Islet precursor cell (in vitro differentiated cells): ENCODE results near the gene BBS4.
"Not testable (repeated sequence)": the region's sequence is repeated elsewhere in the genome, so short reads cannot be mapped to it uniquely, and the experiment has no call there.

ENCODE experiments used
- DNase-seq: peaks from one replicate; pipeline ENCODE4 v3.0.0-alpha.2; 2018

The BBS4 gene

GRCh38 chr15:72685925-72686794, at the start of gene BBS4, which contains the start of gene HIGD2B:
BBS4 (plus strand) TSS chr15:72686207; CDS start chr15:72686228, 21 bp downstream.
HIGD2B (minus strand) TSS chr15:72686182; CDS start chr15:72676374, 9,808 bp downstream.
- DNase-seq, result peak; percentile 99

GRCh38 chr15:72636519-72637282, 49.3 kb upstream of the BBS4 start:
- peak; percentile 83 for DNase-seq

GRCh38 chr15:72639759-72640483, 46.1 kb upstream of the BBS4 start:
- not testable (repeated sequence) for DNase-seq

GRCh38 chr15:72642271-72642670, 43.7 kb upstream of the BBS4 start:
- not testable (repeated sequence) for DNase-seq

GRCh38 chr15:72648631-72649253, 37.3 kb upstream of the BBS4 start:
- DNase-seq, result not testable (repeated sequence)

- not testable (repeated sequence) for DNase-seq
Observed at GRCh38 chr15:72654397-72654796, 31.6 kb upstream of the BBS4 start, which contains the start of gene GOLGA6B. GOLGA6B (plus strand) TSS chr15:72654697; CDS start chr15:72654738, 41 bp downstream.

- DNase-seq, result not testable (repeated sequence)
Observed at GRCh38 chr15:72656014-72656413, 30.0 kb upstream of the BBS4 start.

- not testable (repeated sequence) for DNase-seq
Observed at GRCh38 chr15:72661081-72661480, 24.9 kb upstream of the BBS4 start.

DNA sequence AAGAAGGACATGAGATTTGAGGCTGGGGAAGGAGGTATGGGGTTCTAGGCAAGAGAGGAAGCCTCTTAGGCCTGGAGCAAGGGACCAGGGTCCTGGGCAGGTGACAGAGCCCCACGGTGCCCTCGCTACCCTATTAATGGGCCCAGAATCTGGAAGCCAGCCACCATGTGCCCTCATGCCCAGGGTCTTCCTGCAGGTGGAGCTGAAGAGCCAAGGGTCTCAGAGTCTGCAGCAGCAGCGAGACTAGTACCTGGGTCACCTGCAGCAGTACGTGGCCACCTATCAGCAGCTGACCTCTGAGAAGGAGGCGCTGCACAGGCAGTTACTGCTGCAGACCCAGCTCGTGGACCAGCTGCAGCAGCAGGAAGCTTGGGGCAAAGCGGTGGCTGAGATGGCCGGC, 22.1 kb upstream of the BBS4 start:
- not testable (repeated sequence) for DNase-seq

DNA sequence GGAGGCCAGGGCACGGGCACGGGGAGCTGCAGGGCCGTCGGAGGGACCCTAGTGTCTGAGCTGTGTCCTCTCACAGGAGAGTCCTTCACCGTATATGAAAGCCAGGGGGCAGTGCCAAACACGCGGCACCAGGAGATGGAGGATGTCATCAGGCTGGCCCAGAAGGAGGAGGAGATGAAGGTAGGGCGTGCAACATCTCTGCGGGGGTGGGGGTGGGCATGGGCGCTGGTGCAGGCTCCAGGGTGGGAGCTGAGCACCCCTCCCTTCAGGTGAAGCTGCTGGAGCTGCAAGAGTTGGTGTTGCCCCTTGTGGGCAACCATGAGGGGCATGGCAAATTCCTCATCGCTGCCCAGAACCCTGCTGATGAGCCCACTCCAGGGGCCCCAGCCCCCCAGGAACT, 20.3 kb upstream of the BBS4 start:
- not testable (repeated sequence) for DNase-seq

- DNase-seq, result not testable (repeated sequence)
Observed at GRCh38 chr15:72669803-72670202, 16.2 kb upstream of the BBS4 start.

- DNase-seq, result peak; percentile 95
Observed at GRCh38 chr15:72670656-72671352, 15.2 kb upstream of the BBS4 start.

- no peak for DNase-seq
Observed at GRCh38 chr15:72671525-72671924, 14.5 kb upstream of the BBS4 start.

DNA sequence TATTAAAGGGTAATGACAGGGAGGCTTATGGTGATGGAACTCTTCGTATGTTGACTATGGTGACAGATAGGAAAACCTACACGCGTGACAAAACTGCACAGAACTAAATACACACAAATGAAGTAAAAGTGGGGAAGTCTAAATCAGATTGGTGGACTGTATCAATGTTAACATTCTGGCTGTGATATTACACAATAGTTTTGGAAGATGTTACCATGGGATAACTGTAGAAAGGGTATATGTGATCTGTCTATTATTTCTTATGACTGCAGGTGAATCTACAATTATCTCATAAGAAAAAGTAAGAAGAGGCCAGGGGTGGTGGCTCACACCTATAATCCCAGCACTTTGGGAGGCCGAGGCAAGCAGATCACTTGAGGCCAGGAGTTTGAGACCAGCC, 9.2 kb upstream of the BBS4 start:
- DNase-seq, result no peak

DNA sequence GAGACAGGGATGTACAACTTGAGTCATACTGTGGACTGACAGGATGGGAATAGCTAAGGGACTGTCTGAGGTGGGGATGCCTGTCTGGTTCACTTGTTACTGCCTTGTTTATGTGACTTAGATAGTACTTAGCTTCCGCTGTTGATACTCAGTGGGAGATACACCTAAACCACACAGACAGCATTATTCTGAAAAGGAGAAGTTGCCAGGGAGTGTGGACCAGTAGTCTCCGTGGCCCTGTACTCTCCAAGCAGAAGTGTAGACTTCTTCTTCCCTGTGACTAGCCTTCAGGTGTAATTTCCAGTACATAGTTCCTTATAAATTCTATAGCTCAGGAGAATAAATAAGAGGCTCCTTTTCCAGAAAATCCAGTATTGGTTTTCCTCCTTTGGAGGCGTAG, 5.1 kb upstream of the BBS4 start:
- no peak for DNase-seq

GRCh38 chr15:72682772-72683171, 3.2 kb upstream of the BBS4 start:
- DNase-seq, result no peak

DNA sequence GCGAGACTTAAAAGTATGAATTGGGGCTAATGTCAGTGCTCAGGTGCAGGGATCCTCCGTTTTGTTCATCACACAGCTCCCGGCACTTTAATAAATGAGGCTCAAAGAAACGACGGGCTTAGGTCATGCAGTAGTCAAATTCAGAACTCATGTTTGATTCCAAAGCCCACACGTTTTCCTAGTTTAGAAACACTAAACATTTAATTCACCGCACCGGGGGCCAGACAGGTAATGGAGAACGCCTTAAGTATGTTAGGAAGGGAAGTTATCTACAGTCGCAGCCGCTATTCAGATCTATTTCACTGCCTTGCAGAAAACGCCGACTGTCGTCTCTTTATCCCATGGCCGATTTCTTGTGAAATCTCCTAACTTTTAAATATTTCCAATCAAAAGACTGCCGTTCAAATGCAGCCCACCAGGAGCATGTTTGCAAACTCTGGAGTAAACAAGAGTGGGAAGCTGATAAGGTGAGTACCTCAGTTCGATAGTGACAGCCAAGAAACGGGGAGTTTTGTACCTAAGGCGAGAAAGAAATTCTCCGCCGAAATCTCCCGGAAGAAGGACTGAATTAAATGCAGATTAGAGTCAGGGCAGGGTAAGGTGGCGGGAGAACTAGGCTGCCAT, 594 bp upstream of the BBS4 start:
- no peak for DNase-seq

DNA sequence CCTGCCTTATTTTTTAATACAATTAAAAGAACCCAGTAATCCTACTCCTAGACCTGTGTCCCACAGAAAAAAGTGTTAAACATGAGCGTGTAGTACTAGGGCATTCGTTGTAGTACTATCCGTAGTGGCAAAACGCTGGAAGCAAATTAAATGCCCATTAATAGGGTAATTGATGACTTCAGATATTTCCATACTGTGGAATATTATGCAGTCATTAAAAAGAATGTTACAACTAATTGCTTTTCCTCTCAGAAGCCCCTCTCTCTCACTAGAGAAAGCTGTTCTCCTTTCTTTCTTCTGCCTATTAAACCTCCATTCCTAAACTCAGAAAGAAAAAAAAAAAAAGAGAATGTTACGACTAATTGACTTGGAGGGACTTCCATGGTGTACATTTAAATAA, 2.7 kb downstream of the BBS4 start:
- DNase-seq, result no peak

DNA sequence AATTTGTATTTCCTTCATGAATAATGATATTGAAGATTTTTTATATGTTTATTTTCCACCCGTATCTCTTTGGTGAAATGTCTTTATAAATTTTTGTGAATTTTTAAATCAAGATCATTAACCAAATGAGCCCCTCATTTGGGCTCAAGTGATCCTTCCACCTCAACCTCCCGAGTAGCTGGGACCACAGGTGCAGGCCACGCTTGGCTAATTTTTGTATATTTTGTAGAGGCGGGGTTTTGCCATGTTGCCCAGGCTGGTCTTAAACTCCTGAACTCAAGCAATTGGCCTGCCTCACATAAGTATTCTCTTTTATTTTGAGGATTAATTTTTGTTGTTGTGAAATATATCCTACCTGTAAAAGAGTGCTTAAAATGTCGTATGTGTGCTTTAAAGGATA, 4.9 kb downstream of the BBS4 start:
- no peak for DNase-seq

GRCh38 chr15:72698938-72699337, 12.9 kb downstream of the BBS4 start:
- DNase-seq, result no peak

DNA sequence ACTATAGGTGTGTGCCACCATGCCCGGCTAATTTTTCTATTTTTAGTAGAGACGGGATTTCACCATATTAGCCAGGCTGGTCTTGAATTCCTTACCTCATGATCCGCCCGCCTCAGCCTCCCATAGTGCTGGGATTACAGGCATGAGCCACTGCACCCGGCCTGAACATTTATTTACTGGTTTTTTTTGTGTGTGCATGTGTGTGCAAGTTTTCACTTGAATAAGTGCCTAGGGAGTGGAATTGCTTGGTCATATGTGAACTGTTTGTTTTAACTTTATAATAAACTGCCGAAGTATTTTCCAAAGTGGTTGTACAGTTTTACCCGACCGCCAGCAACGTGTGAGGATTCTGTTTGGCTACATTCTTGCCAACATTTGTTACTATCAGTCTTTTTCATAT, 14.1 kb downstream of the BBS4 start:
- DNase-seq, result no peak
